GM12878 (cell line): ENCODE results near the gene ZNF324. TPM values are rescaled to one million over a fixed set of nuclear protein-coding genes. Genes with fewer than 3 reads are reported as not detected.

Experiments used
- BMI1 ChIP-seq: fragments of 450-650 bp; IDR thresholded peaks from 2 replicates; pipeline ENCODE4 v1.6.1; 2016; ENCODE audit warnings: mild to moderate bottlenecking, moderate library complexity, borderline replicate concordance
- BRCA1 ChIP-seq: IDR thresholded peaks from 2 replicates; pipeline ENCODE4 v1.6.1; 2011; ENCODE audit warnings: low read depth, low read length, improper control_type of control experiment
- CEBPB ChIP-seq, 2 experiments: fragments of 150-350 bp in 1 of 2; IDR thresholded peaks; 2 replicates each; pipeline ENCODE4 v1.6.1; 2012 to 2014; ENCODE audit warnings: low read depth in 2 of 2, low read length in 2 of 2, borderline replicate concordance in 1 of 2, inconsistent platforms in 1 of 2
- CHD4 ChIP-seq: fragments of 200-600 bp; sonication (generic); IDR thresholded peaks from 2 replicates; pipeline ENCODE4 v1.6.1; 2016; ENCODE audit warnings: mild to moderate bottlenecking
- ESRRA ChIP-seq: IDR thresholded peaks from 2 replicates; pipeline ENCODE4 v1.6.1; 2012; ENCODE audit warnings: mild to moderate bottlenecking, low read length, improper control_type of control experiment
- GABPA ChIP-seq: IDR thresholded peaks from 2 replicates; pipeline ENCODE4 v1.6.1; 2014; ENCODE audit warnings: antibody characterized with exemption, low read depth, mild to moderate bottlenecking, inconsistent platforms
- HCFC1 ChIP-seq: fragments of 150-350 bp; IDR thresholded peaks from 2 replicates; pipeline ENCODE4 v1.6.1; 2014; ENCODE audit warnings: low read length
- HSF1 ChIP-seq: fragments of 150-350 bp; IDR thresholded peaks from 2 replicates; pipeline ENCODE4 v1.6.1; 2014; ENCODE audit warnings: mild to moderate bottlenecking, low read depth, low read length
- IKZF2 ChIP-seq, 2 experiments: fragments of 450-650 bp; IDR thresholded peaks; 2 replicates each; pipeline ENCODE4 v1.6.1; 2017; ENCODE audit warnings: mild to moderate bottlenecking in 2 of 2, moderate library complexity in 2 of 2
- LARP7 ChIP-seq: fragments of 450-650 bp; IDR thresholded peaks from 2 replicates; pipeline ENCODE4 v1.6.1; 2017; ENCODE audit warnings: mild to moderate bottlenecking
- MEF2A ChIP-seq: IDR thresholded peaks from 2 replicates; pipeline ENCODE4 v1.6.1; 2011; ENCODE audit warnings: low read depth, mild to moderate bottlenecking, low read length, moderate library complexity; ENCODE audit not compliant: insufficient read depth
- NFIC ChIP-seq: IDR thresholded peaks from 2 replicates; pipeline ENCODE4 v1.6.1; 2012; ENCODE audit warnings: low read depth, mild to moderate bottlenecking, inconsistent platforms, low read length, moderate library complexity
- NFYB ChIP-seq: IDR thresholded peaks from 2 replicates; pipeline ENCODE4 v1.6.1; 2011; ENCODE audit warnings: low read depth, mild to moderate bottlenecking, low read length, improper control_type of control experiment, moderate library complexity; ENCODE audit not compliant: insufficient read depth
- NR2C1 ChIP-seq: fragments of 450-650 bp; IDR thresholded peaks from 2 replicates; pipeline ENCODE4 v1.6.1; 2017; ENCODE audit warnings: antibody characterized with exemption, mild to moderate bottlenecking, moderate library complexity
- NRF1 ChIP-seq: conservative IDR thresholded peaks from 2 replicates; pipeline ENCODE4 v1.6.1; 2011; ENCODE audit warnings: mild to moderate bottlenecking, low read depth, low read length, improper control_type of control experiment
- POLR2AphosphoS2 ChIP-seq: IDR thresholded peaks from 2 replicates; pipeline ENCODE4 v1.6.1; 2011; ENCODE audit warnings: low read depth, mild to moderate bottlenecking, low read length, improper control_type of control experiment, moderate library complexity
- RAD21 ChIP-seq: IDR thresholded peaks from 2 replicates; pipeline ENCODE4 v1.6.1; 2011; ENCODE audit warnings: mild to moderate bottlenecking, low read depth, low read length, moderate library complexity; ENCODE audit not compliant: insufficient read depth
- SPI1 ChIP-seq: IDR thresholded peaks from 2 replicates; pipeline ENCODE4 v1.6.1; 2011; ENCODE audit warnings: low read depth, mild to moderate bottlenecking, low read length, moderate library complexity, borderline replicate concordance; ENCODE audit not compliant: insufficient read depth
- SREBF2 ChIP-seq: IDR thresholded peaks from 2 replicates; pipeline ENCODE4 v1.6.1; 2012; ENCODE audit warnings: mild to moderate bottlenecking, low read length
- TARDBP ChIP-seq: IDR thresholded peaks from 2 replicates; pipeline ENCODE4 v1.6.1; 2016; ENCODE audit warnings: borderline replicate concordance
- TBL1XR1 ChIP-seq: IDR thresholded peaks from 2 replicates; pipeline ENCODE4 v1.6.1; 2012; ENCODE audit warnings: low read depth, low read length, improper control_type of control experiment
- USF1 ChIP-seq: IDR thresholded peaks from 2 replicates; pipeline ENCODE4 v1.6.1; 2011; ENCODE audit warnings: borderline replicate concordance, low read depth, mild to moderate bottlenecking, moderate library complexity, mixed read lengths, low read length; ENCODE audit not compliant: insufficient read depth; ENCODE audit errors: extremely low read length
- ZNF384 ChIP-seq: IDR thresholded peaks from 2 replicates; pipeline ENCODE4 v1.6.1; 2012; ENCODE audit warnings: low read depth, mild to moderate bottlenecking, low read length, improper control_type of control experiment, borderline replicate concordance
- ZSCAN29 ChIP-seq: fragments of 450-650 bp; IDR thresholded peaks from 2 replicates; pipeline ENCODE4 v1.6.1; 2017; ENCODE audit warnings: mild to moderate bottlenecking, moderate library complexity
- polyA plus RNA-seq, 11 experiments: library from polyadenylated mRNA; depleted of rRNA in 4 of 11; unstranded in 6 of 11; stranded (reverse) in 5 of 11; fragments of >200 nt; fragmentation: Nextera tagmentation in 4 of 11; fragmentation: Illumina TruSeq in 1 of 11; extraction: Ambion mirVana in 4 of 11; extraction: Trizol in 1 of 11; gene quantifications; 1 replicate in 1 of 11; 2 replicates in 10 of 11; pipeline versions ENCODE4 v1.2.1 to v1.2.3, GENCODE V29; 2011 to 2016; ENCODE audit warnings: inconsistent platforms in 2 of 11, missing spikeins in 2 of 11, low read depth in 1 of 11
- total RNA-seq, 4 experiments: library from RNA; depleted of rRNA in 3 of 4; stranded (reverse); fragments of >200 nt in 3 of 4; fragmentation: Illumina TruSeq in 1 of 4; extraction: Trizol in 1 of 4; gene quantifications; 2 replicates each; pipeline versions ENCODE4 v1.2.1 to v1.2.3, GENCODE V29; 2013 to 2021
- TF ChIP-seq, protein P1 (sequence below): fragments of 450-650 bp; IDR thresholded peaks from 2 replicates; pipeline ENCODE4 v1.6.1; 2017; ENCODE audit warnings: mild to moderate bottlenecking, moderate library complexity

ZNF324 gene
- total and polyA plus RNA-seq, 10 of the 15 experiments (the other 5 are each of a cell fraction or from before 2014, with no cell fraction given), result 0.71 to 13.9 (median 7.0) TPM

DNA sequence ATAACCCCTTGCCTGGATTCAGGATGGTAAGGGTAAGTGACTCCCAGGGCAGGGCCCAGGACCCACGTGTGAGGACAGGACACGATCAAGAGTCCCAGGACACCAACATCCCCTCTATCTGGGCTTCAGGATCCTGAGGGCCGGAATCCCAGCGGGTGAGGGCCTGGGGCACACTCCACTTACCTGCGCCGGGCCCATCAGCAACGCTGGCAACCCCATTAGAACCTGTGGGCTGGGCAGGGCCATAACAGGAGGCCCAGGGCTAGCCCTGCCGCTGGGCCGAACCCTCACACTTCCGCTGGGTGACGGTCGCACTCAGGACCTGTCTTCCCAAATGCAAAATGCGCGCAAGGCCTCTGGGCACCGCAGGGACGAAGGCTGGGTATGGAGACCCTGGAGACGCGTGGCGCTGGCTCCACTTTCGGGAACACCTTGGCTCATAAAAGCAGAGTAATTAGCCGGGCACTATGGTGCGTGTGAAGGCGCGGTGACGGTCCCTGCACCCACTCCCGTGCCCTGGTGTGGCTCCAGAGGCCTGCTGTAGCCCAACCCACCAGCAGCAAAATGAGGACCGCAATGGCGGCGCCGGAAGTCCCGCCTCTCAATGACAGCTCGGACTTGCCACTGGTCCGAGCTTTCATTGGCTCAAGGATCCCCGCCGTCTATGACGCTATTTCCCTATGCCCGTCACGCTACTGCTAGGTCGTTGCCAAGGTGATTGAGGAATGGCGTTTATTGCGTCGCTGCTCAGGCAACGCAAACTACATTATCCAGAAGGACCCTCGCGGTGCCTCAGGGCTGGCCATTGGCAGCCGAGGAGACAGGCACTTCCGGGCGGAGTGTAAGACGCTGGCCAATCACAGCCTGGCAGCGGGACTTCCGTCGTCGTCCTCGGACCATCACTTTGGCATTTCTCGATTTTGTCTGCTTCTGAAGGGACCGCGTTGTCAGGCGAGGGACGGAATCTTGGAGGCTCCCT is 27.0 kb upstream of the ZNF324 start, which contains the start of gene ZNF132 (continued):
- TF ChIP-seq, protein P1, sequence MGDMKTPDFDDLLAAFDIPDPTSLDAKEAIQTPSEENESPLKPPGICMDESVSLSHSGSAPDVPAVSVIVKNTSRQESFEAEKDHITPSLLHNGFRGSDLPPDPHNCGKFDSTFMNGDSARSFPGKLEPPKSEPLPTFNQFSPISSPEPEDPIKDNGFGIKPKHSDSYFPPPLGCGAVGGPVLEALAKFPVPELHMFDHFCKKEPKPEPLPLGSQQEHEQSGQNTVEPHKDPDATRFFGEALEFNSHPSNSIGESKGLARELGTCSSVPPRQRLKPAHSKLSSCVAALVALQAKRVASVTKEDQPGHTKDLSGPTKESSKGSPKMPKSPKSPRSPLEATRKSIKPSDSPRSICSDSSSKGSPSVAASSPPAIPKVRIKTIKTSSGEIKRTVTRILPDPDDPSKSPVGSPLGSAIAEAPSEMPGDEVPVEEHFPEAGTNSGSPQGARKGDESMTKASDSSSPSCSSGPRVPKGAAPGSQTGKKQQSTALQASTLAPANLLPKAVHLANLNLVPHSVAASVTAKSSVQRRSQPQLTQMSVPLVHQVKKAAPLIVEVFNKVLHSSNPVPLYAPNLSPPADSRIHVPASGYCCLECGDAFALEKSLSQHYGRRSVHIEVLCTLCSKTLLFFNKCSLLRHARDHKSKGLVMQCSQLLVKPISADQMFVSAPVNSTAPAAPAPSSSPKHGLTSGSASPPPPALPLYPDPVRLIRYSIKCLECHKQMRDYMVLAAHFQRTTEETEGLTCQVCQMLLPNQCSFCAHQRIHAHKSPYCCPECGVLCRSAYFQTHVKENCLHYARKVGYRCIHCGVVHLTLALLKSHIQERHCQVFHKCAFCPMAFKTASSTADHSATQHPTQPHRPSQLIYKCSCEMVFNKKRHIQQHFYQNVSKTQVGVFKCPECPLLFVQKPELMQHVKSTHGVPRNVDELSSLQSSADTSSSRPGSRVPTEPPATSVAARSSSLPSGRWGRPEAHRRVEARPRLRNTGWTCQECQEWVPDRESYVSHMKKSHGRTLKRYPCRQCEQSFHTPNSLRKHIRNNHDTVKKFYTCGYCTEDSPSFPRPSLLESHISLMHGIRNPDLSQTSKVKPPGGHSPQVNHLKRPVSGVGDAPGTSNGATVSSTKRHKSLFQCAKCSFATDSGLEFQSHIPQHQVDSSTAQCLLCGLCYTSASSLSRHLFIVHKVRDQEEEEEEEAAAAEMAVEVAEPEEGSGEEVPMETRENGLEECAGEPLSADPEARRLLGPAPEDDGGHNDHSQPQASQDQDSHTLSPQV, result no peak
- TF ChIP-seq NFIC, result no peak
- TF ChIP-seq SPI1, result no peak
- TF ChIP-seq CHD4, result no peak
- TF ChIP-seq NR2C1, result no peak; the same call in 1 of the 2 replicates
- TF ChIP-seq TARDBP, result 0 out of 2 replicates have a peak, but pooled peaks have one; percentile 43
- no peak for TF ChIP-seq NRF1
- no peak for TF ChIP-seq MEF2A
- TF ChIP-seq HCFC1, result peak; percentile 86
- no peak for TF ChIP-seq TBL1XR1
- TF ChIP-seq ZSCAN29, result no peak
- TF ChIP-seq POLR2AphosphoS2, result no peak
- no peak for TF ChIP-seq IKZF2 (IDR thresholded peaks at IDR 0.05)
- TF ChIP-seq BRCA1, result no peak
- TF ChIP-seq CEBPB (IDR thresholded peaks at IDR 0.05; ENCODE audit: borderline replicate concordance in 1 of 2, low read depth in 2 of 2, low read length in 2 of 2), result no peak
- peak; percentile 89 for TF ChIP-seq NFYB
- TF ChIP-seq USF1, result no peak
- no peak for TF ChIP-seq ESRRA
- peak; percentile 91 for TF ChIP-seq GABPA
- 0 out of 2 replicates have a peak, but pooled peaks have one; percentile 33 for TF ChIP-seq LARP7
- no peak for TF ChIP-seq ZNF384
- TF ChIP-seq HSF1, result no peak
- TF ChIP-seq RAD21, result no peak
- TF ChIP-seq BMI1, result peak; percentile 92
- TF ChIP-seq SREBF2, result no peak
